GM19351 (cell line): ENCODE data around the gene SPACA6.

Experiments
- ATAC-seq: cut with Tn5 transposase; IDR thresholded peaks from one replicate; pipeline ENCODE4 v1.9.1; 2021; ENCODE audit warnings: mild to moderate bottlenecking, moderate library complexity; ENCODE audit not compliant: unreplicated experiment

The SPACA6 gene

DNA sequence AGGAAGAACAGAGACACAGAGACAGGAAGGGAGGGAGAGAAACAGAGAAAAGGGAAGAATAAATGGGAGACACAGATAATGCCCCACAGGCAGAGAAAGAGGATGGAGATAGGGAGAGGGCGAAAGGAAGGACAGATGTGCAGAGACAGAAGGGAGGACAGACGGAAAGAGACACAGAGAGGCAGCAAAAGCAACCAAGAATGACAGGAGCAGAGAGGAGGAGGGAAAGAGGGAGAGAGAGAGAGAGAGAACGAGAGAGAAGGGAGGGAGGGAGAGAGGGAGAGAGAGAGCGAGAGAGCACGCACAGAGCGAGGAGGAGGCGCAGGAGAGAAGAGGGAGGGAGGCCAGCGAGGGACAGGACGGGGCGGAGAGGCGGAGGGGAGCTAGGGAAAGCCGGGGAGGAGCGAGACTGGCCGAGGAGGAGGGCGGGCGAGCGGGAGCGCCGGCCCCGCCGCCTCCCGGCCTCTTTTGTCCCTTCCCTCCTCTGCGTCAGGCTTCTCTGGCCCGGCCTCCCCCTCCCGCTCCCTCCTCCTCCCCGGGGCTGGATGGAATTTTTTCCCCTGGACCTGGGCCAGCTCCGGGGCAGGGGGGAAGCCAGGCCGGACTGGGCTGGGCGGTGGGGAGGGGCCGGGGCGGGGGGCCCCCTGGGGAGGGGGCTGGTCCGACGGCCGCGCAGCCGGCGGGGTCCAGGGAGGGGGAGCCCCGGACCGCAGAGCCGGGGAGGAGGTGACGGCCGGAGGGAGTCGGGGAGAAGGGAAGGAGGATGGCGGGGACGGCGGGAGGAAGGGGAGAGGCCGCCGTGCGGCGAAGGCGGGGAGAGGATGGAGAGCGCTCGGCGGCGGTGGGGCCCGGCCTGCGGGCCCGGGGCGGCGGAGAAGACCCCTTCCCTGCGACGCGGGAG is 4.2 kb upstream of the SPACA6 start:
- no peak for ATAC-seq

GRCh38 chr19:51689751-51690453 is 3.2 kb upstream of the SPACA6 start:
- no peak for ATAC-seq

- no peak for ATAC-seq
These were observed 2.6 kb upstream of the SPACA6 start for GRCh38 chr19:51690454-51691073.

GRCh38 chr19:51691074-51691583 is 2.0 kb upstream of the SPACA6 start:
- no peak for ATAC-seq

DNA sequence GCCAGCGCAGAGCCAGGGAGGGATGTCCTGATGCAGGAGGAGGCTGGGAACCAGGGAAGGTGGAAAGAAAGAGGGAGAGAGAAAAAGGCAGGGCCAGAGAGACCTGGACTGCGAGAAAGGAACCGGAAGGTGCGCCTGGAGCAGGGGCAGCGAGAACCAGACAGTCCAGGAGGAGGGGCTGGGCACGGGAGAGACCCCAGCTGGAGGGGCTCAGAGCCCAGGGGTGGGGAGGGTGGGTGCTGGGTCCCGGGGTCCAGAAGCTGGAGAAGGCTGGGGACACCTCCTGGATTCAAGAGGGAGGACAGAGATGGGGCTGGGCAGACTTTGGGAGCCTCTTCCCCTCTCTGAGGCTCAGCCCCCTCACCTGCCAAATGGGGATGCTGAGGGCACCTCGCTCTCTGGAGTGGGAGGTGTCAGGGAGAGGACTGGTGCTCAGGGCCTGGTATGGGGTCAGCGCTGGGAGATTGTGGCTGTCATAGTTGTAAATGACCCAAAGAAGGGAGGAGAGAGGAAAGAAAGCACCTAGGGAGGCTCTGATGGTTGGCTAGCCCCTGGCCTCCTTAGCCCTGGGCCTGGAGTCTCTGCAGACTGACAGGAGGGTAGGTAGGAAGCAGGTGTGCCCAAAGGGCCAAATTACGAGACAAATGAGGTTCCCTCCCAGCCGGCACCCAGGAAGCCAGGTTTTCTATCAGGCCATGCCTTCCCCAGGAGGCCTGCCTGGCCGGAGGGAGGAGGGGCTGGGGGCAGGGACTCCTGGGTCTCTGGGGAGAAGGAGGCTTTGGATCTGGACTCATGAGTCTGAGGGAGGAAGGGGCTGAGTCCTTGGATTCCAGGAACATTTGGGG is 1.3 kb upstream of the SPACA6 start:
- no peak for ATAC-seq

GRCh38 chr19:51692468-51692867 is 662 bp upstream of the SPACA6 start:
- no peak for ATAC-seq

DNA sequence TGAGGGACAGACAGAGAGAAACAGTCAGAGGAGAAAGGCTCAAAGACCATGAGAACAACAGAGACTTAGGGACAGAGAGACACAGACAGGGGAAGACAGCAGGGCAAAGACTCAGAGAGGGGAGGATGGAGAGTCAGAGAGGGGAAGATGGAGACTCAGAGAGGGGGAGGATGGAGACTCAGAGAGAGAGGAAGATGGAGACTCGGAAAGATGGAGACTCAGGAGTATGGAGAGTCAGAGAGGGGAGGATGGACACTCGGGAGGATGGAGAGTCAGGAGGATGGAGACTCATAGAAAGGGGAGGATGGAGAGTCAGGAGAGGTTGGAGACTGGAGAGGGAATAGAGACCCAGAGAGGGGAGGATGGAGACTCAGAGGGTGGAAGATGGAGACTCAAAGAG is 689 bp downstream of the SPACA6 start:
- ATAC-seq, result no peak

DNA sequence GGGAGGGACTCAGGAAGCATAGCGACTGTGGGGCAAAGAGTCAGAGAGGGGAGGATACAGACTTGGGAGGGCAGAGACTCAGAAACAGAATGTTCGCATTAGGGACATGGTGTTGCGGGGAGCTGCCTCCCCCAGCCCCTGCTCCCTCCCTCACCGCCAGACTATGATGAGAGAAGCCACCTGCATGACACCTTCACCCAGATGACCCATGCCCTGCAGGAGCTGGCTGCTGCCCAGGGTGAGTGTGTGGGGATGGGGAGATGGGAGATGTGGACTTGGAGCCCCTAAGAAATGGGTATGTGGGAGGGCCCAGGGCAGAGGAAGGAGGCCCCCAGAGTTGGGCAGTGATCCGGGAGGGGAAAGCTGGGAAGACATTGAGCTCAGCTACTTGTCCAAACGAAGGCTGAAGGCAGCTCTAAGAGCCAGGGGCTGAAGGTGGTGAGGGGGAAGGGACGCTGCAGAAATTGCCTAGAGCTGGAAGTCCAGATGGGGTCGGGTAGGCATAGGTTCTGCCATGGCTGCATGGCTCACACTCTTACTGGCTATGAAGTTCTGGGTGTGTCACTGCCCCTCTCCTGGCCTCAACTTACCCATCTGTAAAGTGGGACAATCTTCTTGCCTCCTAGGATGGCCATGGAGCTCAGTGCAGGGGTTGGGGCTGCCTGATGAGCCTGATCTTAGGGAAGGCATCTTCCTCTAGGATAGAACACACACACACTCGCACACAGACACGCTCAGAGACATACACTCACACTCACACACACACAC is 1.4 kb downstream of the SPACA6 start:
- ATAC-seq, result no peak

DNA sequence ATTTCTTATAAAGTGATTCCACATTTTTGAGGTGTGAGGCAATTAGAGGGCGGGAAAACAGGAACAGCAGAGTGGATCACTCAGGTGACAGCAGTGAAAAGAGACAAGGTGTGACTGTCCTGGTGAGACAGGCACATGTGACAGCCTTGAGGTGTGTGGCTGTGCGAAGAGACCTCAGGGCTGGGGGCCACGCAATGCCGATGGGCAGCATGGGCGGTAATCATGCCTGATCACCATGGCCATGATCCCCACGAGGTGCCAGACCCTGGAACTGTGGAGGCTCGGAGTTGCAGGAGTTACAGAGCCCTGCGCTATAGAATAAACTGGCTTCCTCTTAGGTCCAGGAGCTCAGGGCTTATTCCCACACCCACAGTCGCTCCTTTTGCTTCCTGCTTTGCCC is 2.0 kb downstream of the SPACA6 start:
- ATAC-seq, result no peak

DNA sequence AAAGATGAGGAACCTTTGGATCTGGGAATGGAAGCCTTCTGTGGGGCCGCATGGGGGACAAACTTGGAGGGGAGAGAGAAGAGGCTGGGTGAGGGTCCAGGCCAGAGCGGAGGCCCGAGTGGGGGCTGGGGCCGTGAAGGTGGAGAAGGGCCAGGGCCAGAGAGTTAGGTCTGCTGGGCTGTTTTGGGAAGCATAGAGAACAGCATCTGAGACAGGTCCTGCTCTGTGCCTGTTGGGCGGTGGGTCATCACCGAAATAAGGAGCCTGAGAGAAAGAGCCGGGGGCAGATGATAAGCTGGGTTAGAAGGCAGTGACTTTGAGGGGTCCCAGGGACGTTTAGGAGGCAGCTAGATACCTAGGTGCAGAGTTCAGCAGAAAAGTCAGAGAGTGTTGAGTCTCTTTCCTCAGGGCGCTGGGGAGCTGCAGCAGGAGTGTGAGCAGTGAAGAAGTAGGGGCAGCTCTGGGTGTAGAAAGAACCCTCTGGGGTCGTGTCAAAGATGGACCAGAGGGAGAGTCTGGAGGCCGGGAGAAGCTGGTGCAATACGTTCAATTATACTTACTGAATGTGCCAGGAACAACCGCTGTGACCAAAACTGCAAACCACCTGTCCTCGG is 2.7 kb downstream of the SPACA6 start:
- ATAC-seq, result no peak

GRCh38 chr19:51696606-51697005 is 3.5 kb downstream of the SPACA6 start:
- ATAC-seq, result no peak

DNA sequence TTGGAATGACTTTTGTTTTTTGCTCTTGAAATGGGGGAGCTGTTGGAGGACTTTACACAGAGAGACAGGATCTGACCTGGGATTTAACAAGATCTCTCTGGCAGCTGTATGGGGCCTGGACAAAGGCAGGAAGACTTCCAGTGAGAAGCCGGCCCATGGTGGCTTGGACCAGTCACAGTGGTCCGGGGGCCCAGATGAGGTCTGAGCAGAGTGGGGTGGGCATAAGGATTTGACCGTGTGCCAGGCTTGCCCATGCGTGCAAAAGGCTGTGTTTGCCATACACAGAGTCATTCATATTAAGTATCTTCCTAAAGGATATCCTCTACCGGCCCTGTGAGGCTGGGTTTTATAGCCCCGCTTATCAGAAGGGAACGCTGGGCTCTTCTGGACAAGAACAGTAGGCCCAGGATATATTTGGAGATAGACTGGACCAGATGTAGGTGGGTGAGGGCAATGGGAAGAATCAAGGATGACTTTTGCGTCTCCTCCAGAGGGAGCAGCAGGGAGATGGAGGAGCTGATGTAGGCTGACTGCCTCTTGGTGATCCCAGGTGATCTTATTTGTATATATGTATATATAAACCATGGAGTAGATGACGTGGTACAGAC is 4.1 kb downstream of the SPACA6 start:
- no peak for ATAC-seq

DNA sequence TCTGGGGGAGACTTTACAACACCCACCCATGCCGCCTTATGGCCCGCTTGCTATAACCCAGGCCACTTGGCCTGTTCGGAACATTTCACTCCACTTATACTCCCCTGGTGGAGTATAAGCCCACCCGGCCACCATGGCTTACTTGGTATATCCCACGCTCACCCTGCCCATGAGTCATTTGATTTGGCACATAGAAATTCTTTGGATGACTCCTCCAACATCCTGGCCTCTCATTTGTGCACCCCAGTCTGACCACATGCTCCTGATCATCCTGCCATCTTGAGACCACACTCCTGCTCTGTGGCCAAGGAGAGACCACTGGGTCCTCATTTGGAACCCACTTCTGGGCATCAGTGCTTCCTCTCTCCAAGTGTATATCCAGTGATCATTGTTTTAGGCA is 5.2 kb downstream of the SPACA6 start:
- ATAC-seq, result no peak

- ATAC-seq, result no peak
These were observed 6.0 kb downstream of the SPACA6 start for GRCh38 chr19:51699170-51699569.

- no peak for ATAC-seq
These were observed 8.5 kb downstream of the SPACA6 start for GRCh38 chr19:51701468-51702100.

- no peak for ATAC-seq
These were observed 9.1 kb downstream of the SPACA6 start for GRCh38 chr19:51702103-51702824.

DNA sequence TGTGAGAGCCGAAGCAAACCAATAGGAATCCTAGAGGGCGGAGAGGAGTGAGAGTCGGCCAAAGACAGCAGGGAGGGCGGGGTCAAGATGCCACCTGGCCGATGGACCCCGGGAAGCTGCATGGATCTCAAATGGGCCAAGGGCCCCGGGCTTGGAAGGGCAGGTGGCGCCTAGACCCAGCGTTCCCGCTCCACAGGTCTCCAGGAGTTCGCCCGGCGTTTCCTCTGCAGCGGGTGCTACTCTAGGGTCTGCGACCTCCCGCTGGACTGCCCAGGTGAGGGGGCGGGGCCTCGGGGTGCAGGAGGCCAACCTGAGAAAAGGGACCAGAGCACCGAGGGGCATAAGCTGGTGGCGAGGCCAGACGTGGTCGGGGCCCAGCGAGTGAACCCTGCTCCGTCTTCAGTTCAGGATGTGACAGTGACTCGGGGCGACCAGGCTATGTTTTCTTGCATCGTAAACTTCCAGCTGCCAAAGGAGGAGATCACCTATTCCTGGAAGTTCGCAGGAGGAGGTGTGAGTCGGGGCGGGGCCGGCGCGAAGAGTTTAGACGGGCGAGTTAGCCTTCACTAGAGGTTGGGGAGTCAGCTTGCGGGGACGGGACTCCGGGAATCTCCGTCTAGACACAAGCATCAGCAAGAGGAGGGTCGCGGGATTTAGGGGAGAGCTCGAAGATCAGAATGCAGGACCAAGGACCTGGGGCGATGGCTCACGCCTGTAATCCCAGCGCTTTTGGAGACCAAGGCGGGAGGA is 9.9 kb downstream of the SPACA6 start:
- no peak for ATAC-seq
